ENCODE results near the gene ELF3. TPM values are rescaled to one million over a fixed set of nuclear protein-coding genes. Genes with fewer than 3 reads are reported as not detected.

ELF3 gene
- total and polyA plus RNA-seq, 2 of the 4 experiments (the other 2 are of a cell fraction), result under 0.01 to 0.38 TPM

DNA sequence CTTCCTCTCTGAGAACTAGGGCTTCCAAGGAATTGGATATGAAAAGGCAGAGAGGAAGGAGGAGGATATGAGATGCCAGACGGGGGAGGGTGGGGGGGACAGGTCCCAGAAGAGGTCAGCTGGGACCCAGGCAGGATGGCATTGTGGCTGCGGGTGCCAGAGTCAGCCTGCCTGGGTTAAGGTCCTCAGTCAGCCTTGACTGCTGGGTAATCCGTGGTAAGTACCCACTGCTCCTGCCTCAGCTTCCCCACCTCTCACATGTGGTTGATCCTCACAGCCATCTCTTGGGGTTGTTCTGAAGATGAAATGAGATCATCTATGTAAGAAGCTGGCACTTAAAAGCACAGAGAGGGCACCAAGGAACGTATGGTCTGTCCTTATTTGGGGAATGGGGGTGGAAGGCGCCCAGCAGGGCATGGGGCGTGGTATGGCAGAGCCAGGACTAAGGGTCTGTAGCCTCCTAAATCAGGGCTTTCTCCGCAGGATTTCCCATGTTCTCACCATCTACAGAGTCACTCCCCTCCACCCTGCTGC lies 23.8 kb downstream of the ELF3 start:
- 0 out of 2 replicates have a peak overlapping the region, but pooled peaks have one; percentile 5 for H3K4me2 ChIP-seq (ENCODE audit: low read depth, low read length)
- peak overlapping the region; percentile 53 for H3K23ac ChIP-seq (ENCODE audit: low read depth, low read length)
- peak overlapping the region; percentile 65 for H2AK5ac ChIP-seq (ENCODE audit: low read depth, low read length)
- peak overlapping the region; percentile 84 for H2BK20ac ChIP-seq (ENCODE audit: low read depth, low read length)
- dilution Hi-C loops (cut with HindIII; ENCODE audit: low sequenced_read_pairs, unreplicated experiment) (no loop called here), intact Hi-C loops (cut with micrococcal nuclease) (no loop called here), in situ Hi-C loops (cut with MboI; ENCODE audit: low sequenced_read_pairs) (no loop called here)
- peak overlapping the region; percentile 66 for H3K18ac ChIP-seq (ENCODE audit: low read depth, low read length)
- no peak overlapping the region for H3K4me3 ChIP-seq (ENCODE audit: insufficient read depth, low read depth, low read length)
- peak overlapping the region; percentile 83; the same call in 1 of the 2 replicates for H2BK120ac ChIP-seq (ENCODE audit: low read depth, low read length)
- BruUV-seq (replicated peaks), result no TSS peak
- H4K20me1 ChIP-seq (ENCODE audit: insufficient read depth, low read length), result peaks cover 5% of the 10 kb centered on the region; the same call in 1 of the 2 replicates
- peak overlapping the region; percentile 83 for H3K14ac ChIP-seq (replicated peaks; ENCODE audit: low read depth, low read length)
- H4K5ac ChIP-seq (ENCODE audit: low read depth, low read length), result peak overlapping the region; percentile 53
- no peaks in the 10 kb centered on the region for H3K36me3 ChIP-seq (ENCODE audit: control insufficient read depth, insufficient read depth, low read length)
- H2BK15ac ChIP-seq (ENCODE audit: low read depth, low read length), result peak overlapping the region; percentile 57; the same call in 2 of the 3 replicates
- H2BK5ac ChIP-seq (ENCODE audit: low read depth, low read length, poor library complexity, severe bottlenecking), result peak overlapping the region; percentile 60
- H3K27ac ChIP-seq (ENCODE audit: insufficient read depth, low read length), result peak overlapping the region; percentile 78
- WGBS, 2 experiments (ENCODE audit: extremely low coverage in 2 of 2, insufficient read length in 1 of 2), result no CpG with 5 or more reads among the region's 7 CpGs
- peak overlapping the region; percentile 49 for H2AFZ ChIP-seq (replicated peaks; ENCODE audit: low read length, poor library complexity)
- no peak overlapping the region for H3K56ac ChIP-seq (ENCODE audit: extremely low read depth, insufficient read depth, low read length)
- ChIA-PET POLR2A (ENCODE audit: unreplicated experiment) (no interaction called here), CTCF (no interaction called here)
- peak overlapping the region; percentile 34; the same call in 1 of the 2 replicates for H3K9ac ChIP-seq (ENCODE audit: low read depth, low read length)
- peak overlapping the region; percentile 63 for H4K91ac ChIP-seq (ENCODE audit: insufficient read depth, low read depth, low read length)
- H3K4ac ChIP-seq (ENCODE audit: low read depth, low read length), result peak overlapping the region; percentile 94
- TF ChIP-seq NFE2L2 (IDR thresholded peaks at IDR 0.05; ENCODE audit: low read depth, low read length) (no peak), POLR2A (IDR thresholded peaks at IDR 0.05; ENCODE audit: low read depth, low read length) (no peak), RFX5 (IDR thresholded peaks at IDR 0.05; ENCODE audit: low read depth, low read length) (no peak), MAZ (IDR thresholded peaks at IDR 0.05; ENCODE audit: borderline replicate concordance, low read depth, low read length) (no peak), MXI1 (IDR thresholded peaks at IDR 0.05; ENCODE audit: borderline replicate concordance, low read depth, low read length) (no peak), CEBPB (IDR thresholded peaks at IDR 0.05; ENCODE audit: low read depth, low read length) (no peak), RCOR1 (IDR thresholded peaks at IDR 0.05; ENCODE audit: insufficient replicate concordance, low read length) (no peak), BHLHE40 (IDR thresholded peaks at IDR 0.05; ENCODE audit: low read depth, low read length) (no peak), CHD1 (IDR thresholded peaks at IDR 0.05; ENCODE audit: low read depth, low read length) (no peak), RAD21 (IDR thresholded peaks at IDR 0.05; ENCODE audit: low read length) (no peak), SMC3 (IDR thresholded peaks at IDR 0.05; ENCODE audit: low read depth, low read length) (no peak)
- TF ChIP-seq, protein P1, sequence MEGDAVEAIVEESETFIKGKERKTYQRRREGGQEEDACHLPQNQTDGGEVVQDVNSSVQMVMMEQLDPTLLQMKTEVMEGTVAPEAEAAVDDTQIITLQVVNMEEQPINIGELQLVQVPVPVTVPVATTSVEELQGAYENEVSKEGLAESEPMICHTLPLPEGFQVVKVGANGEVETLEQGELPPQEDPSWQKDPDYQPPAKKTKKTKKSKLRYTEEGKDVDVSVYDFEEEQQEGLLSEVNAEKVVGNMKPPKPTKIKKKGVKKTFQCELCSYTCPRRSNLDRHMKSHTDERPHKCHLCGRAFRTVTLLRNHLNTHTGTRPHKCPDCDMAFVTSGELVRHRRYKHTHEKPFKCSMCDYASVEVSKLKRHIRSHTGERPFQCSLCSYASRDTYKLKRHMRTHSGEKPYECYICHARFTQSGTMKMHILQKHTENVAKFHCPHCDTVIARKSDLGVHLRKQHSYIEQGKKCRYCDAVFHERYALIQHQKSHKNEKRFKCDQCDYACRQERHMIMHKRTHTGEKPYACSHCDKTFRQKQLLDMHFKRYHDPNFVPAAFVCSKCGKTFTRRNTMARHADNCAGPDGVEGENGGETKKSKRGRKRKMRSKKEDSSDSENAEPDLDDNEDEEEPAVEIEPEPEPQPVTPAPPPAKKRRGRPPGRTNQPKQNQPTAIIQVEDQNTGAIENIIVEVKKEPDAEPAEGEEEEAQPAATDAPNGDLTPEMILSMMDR (conservative IDR thresholded peaks at IDR 0.05; ENCODE audit: low read depth, low read length), result no peak
- TF ChIP-seq, protein P2, sequence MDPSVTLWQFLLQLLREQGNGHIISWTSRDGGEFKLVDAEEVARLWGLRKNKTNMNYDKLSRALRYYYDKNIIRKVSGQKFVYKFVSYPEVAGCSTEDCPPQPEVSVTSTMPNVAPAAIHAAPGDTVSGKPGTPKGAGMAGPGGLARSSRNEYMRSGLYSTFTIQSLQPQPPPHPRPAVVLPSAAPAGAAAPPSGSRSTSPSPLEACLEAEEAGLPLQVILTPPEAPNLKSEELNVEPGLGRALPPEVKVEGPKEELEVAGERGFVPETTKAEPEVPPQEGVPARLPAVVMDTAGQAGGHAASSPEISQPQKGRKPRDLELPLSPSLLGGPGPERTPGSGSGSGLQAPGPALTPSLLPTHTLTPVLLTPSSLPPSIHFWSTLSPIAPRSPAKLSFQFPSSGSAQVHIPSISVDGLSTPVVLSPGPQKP (IDR thresholded peaks at IDR 0.05; ENCODE audit: borderline replicate concordance, low read depth, low read length), result no peak
- TF ChIP-seq, protein P3, sequence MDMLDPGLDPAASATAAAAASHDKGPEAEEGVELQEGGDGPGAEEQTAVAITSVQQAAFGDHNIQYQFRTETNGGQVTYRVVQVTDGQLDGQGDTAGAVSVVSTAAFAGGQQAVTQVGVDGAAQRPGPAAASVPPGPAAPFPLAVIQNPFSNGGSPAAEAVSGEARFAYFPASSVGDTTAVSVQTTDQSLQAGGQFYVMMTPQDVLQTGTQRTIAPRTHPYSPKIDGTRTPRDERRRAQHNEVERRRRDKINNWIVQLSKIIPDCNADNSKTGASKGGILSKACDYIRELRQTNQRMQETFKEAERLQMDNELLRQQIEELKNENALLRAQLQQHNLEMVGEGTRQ (IDR thresholded peaks at IDR 0.05; ENCODE audit: low read depth, low read length), result no peak
- H3K27me3 ChIP-seq (ENCODE audit: control insufficient read depth, insufficient read depth, low read length), result peaks cover 5% of the 10 kb centered on the region; the same call in 1 of the 2 replicates
- peaks cover 7% of the 10 kb centered on the region for H3K4me1 ChIP-seq (ENCODE audit: control insufficient read depth, insufficient read depth, low read length)
- H3K9me1 ChIP-seq (ENCODE audit: insufficient read depth, low read length), result peaks cover 15% of the 10 kb centered on the region
- no peaks in the 10 kb centered on the region for H3K9me3 ChIP-seq (ENCODE audit: control insufficient read depth, insufficient read depth, low read length)
- H4K8ac ChIP-seq (ENCODE audit: low read depth in 2 of 2, low read length in 2 of 2), result peak overlapping the region; percentile 30 to 53; a peak in 1 of 4 replicates
- ATAC-seq (ENCODE audit: low read depth) (no peak; the same call in 1 of the 2 replicates), DNase-seq (no peak)
- peak overlapping the region; percentile 8 for H2AK9ac ChIP-seq (replicated peaks; ENCODE audit: low read depth, low read length, poor library complexity)
- no peaks in the 10 kb centered on the region for H3K79me1 ChIP-seq (ENCODE audit: low read depth in 1 of 2, low read length in 2 of 2)
